Adipocyte (in vitro differentiated cells): Measurements from ENCODE around the gene RNF26.
"Not testable (repeated sequence)": the region's sequence is repeated elsewhere in the genome, so short reads cannot be mapped to it uniquely, and the experiment has no call there.

Experiments
- DNase-seq: peaks from one replicate; pipeline ENCODE4 v3.0.0-alpha.2; 2015; ENCODE audit warnings: low read depth
- H3K27me3 ChIP-seq: replicated peaks from 2 replicates; pipeline ENCODE4 v1.7.0; 2013; ENCODE audit warnings: mild to moderate bottlenecking, low read length, moderate library complexity; ENCODE audit not compliant: control insufficient read depth, insufficient read depth
- H3K36me3 ChIP-seq: 2 replicates; pipeline ENCODE4 v1.7.0; 2013; ENCODE audit warnings: low read length, mild to moderate bottlenecking, moderate library complexity; ENCODE audit not compliant: control insufficient read depth, insufficient read depth, severe bottlenecking
- H3K4me1 ChIP-seq: 2 replicates; pipeline ENCODE4 v1.7.0; 2013; ENCODE audit warnings: mild to moderate bottlenecking, low read length, moderate library complexity; ENCODE audit not compliant: control insufficient read depth, insufficient read depth
- H3K4me3 ChIP-seq: 2 replicates; pipeline ENCODE4 v1.7.0; 2013; ENCODE audit warnings: mild to moderate bottlenecking, low read length, moderate library complexity
- H3K9ac ChIP-seq: 2 replicates; pipeline ENCODE4 v1.7.0; 2013; ENCODE audit warnings: mild to moderate bottlenecking, low read length, moderate library complexity
- H3K9me3 ChIP-seq: 2 replicates; pipeline ENCODE4 v1.7.0; 2013; ENCODE audit warnings: mild to moderate bottlenecking, low read length, moderate library complexity; ENCODE audit not compliant: control insufficient read depth

RNF26 gene

DNA sequence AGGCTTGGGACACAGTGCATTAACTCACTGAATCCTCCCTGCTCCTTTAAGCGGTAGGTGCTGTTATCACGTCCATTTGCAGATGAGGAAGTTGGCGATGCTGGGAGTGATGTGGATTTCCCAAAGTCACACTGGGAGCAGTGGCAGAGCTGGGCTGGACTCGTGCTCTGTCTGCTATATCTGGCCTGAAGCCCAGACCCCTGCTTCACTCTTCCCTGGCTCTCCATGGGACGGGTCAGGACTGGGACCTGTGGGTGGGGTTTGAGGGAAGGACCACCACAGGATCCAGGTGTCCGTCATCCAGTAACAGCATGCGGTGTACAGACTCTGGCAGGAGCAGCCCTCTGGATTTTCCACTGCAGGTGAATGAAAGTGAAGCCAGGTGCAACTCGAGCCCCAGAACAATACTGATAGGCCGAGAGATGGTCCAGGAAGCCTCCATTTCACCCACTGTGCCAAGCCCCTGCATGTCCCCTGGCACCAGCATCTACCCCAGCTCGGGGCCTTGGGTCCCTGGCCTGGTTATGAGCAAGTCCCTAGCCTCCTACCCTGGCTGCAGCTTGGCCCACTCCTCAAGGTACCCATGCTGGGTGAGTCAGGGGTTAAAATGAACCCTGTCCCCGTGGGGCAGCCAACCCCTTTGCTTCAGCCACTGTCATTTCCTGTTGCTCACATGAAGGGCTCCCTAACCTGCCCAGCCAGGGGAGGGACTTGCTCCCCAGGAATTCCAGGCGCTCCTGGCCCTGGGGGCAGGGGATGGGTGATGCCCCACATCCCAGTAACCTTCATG is 43.0 kb downstream of the RNF26 start:
- no peak overlapping the region for H3K9ac ChIP-seq
- H3K4me1 ChIP-seq: peaks cover 41% of the 10 kb centered on the region
- H3K27me3 ChIP-seq: no peaks in the 10 kb centered on the region
- no peaks in the 10 kb centered on the region for H3K36me3 ChIP-seq
- no peak overlapping the region for H3K4me3 ChIP-seq
- no peaks in the 10 kb centered on the region for H3K9me3 ChIP-seq
- no peak for DNase-seq

DNA sequence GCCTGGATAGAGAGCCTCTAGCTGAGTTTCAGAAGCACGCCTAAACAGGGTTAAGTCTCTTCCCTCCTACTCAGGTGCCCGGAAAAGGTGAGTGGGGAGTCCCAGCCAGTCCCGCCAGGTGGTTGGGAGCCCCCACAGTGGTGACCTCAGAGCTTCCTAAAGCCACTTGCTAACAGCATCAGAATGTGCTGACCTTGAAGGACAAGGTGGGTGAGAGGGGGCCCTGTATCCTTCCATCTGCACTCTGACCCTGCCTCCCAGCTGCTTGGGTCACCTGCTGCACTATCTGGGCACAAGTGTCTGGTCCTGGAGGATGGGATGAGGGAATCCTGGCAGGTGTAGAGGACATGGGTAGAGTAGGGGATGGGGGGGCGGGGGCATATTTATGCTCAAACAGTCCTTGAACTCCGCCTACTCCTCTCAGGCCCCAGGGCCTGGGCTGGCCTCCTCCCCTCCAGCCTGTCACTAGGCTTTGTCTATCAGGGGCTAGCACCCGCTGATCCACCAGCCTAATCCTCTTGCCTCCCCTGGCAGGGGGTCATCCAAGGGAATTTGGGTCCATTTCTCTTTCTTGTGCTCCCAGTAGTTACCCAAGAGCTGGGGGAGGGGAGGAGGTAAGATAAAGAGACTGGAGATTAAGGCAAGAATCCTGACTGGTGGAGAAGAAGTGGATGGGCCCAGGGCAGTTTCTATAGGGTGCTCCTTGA is 43.8 kb downstream of the RNF26 start:
- H3K36me3 ChIP-seq: no peaks in the 10 kb centered on the region
- peaks cover 41% of the 10 kb centered on the region for H3K4me1 ChIP-seq
- no peak overlapping the region for H3K4me3 ChIP-seq
- H3K27me3 ChIP-seq: no peaks in the 10 kb centered on the region
- no peaks in the 10 kb centered on the region for H3K9me3 ChIP-seq
- no peak for DNase-seq
- H3K9ac ChIP-seq: no peak overlapping the region

DNA sequence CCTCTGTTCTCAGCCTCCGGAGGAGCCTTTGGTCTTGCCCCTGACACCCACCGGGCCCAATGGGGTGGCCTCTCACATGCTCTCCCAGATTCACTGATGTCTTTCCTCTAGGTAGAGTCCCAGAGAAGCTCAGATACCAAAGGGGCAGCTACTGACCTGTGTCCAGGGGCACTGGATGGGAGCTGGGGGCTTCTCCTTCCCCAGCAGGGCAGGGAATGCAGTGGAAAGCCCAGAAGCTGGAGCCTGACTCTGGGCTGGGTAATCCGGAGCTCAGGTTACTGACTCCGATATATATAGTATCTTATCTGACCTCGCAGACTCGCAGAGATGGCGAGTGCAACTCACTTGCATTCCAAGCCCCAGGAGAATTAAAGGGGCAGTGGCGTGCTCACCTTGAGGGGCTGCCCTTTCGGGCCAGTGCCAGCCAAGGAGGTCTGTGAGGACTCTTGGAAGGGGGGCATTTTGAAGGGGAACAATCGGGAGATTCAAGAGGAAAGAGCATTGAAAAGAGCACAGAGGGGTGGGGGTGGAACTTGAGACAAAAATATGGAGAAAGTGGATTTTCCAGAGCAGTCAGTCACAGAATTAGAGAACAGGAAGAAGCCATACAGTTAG is 44.6 kb downstream of the RNF26 start:
- Histone ChIP-seq H3K36me3 (no peaks in the 10 kb centered on the region), H3K4me3 (no peak overlapping the region), H3K4me1 (peaks cover 41% of the 10 kb centered on the region), H3K27me3 (no peaks in the 10 kb centered on the region), H3K9ac (no peak overlapping the region), H3K9me3 (no peaks in the 10 kb centered on the region)
- DNase-seq: no peak

DNA sequence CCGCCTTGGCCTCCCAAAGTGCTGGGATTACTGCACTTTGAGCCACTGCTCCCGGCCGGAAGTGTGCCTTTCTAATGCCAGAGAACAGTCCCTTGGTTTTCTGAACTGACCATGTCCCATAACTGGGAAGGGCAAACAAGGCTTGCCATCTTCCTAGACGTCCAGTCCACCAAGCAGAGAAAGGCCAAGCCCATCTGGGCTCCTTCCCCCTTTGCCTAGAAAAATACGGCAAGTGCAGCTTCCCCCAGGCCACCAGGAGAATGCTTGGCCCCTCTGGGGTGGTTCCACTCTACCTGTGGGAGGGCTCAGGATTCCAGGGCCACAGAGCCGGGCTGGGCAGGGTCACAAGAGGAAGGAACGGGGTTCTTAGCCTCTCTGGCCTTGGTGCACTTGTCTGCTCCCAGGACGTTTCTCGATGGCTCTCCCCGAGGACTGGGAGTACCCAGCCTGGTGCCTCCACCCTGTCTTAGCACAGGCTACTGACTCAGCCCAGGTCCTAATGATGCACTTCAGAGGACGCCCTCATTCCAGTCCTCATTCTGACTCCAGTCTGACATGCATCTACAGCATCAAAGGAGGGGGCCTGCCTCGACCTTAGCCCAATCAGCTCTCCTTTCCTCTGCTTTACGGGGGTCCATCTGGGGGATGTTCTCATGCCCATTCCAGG is 46.0 kb downstream of the RNF26 start:
- no peak for DNase-seq
- Histone ChIP-seq H3K4me3 (no peak overlapping the region), H3K9ac (no peak overlapping the region), H3K36me3 (no peaks in the 10 kb centered on the region), H3K9me3 (no peaks in the 10 kb centered on the region), H3K27me3 (no peaks in the 10 kb centered on the region), H3K4me1 (peaks cover 31% of the 10 kb centered on the region)

DNA sequence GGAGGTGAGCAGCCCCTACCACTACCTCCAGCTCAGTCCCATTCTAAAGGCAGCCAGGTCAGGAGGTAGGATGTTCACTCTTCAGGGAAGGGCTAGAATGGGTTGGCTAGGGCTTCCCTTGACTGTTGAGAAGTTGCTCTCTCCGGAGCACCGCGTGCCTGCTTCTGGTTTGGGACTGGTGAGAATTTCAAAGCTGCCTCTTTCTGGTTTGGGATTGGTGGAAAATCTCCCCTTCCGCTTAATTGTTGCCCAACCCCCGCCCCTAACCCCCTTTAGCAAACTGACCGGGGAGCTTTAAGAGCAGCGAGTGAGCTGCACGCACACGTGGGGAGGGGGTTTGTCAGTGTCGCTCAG is 46.5 kb downstream of the RNF26 start:
- H3K9ac ChIP-seq: peak overlapping the region; percentile 74
- peaks cover 26% of the 10 kb centered on the region for H3K4me1 ChIP-seq
- DNase-seq: no peak
- H3K36me3 ChIP-seq: no peaks in the 10 kb centered on the region
- H3K4me3 ChIP-seq: peak overlapping the region; percentile 83
- no peaks in the 10 kb centered on the region for H3K9me3 ChIP-seq
- no peaks in the 10 kb centered on the region for H3K27me3 ChIP-seq

DNA sequence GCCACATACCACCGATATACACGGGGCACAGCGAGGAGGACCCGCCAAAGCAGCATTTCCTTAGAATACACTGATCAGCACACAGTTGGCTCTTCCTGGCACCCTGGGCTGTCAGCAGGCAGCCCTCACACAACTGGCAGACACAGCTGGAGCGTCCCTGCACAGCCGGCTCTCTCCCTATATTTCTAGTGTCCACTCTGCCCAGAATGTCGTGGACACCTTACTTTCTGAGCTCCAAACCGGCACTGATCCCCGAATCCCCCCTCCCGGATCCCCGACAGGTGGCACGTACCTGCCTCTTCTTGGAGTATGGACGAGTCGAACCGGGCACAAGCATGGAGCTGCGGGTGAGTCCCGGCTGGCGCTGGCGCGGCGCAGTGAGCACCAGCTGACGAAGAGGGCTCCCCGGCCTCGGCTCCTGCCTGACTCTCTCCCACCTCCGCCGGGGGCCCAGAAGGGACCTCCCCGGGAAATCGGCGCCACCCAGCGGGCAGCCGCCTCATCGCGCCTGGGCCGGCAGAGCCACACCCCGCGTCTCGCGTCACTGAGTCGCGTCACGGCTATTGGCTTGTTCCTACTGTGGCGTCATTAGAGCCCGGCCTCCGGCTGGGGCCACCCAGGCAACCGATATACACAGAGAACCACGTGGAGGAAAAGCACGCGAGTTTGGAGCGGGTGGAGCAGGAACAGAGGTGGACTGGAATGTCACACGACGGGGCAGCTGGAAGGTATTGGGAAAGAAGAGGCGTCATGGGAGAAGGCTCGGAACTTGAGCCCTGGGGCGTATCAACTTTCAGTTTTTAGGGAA is 47.1 kb downstream of the RNF26 start, which contains the start of gene USP2:
USP2 (minus strand) TSS at position 510 of the 808 bp plus-strand sequence. CDS start 8,210 bp downstream, outside the sequence.
- peak; percentile 99 for DNase-seq

DNA sequence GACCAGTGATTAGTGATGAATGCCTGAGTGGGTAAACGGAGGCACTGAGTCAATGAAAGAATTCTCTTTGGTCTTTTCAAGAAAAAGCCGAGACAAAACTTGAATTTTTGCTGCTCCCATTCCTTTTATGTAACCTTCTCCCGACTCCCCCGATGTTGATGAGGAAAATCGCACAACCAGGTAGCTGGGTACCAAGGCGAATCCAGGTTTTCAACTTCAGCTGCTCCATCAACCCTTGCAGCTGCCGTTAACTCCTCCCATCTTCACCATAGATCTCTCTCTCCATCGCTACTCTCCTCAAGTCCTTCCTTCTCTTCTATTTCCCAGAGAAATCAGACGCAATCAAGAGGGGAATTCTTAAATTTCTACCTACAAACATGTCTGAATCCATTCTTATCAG is 47.8 kb downstream of the RNF26 start:
- H3K27me3 ChIP-seq: no peaks in the 10 kb centered on the region
- peak overlapping the region; percentile 83 for H3K4me3 ChIP-seq
- DNase-seq: no peak
- no peaks in the 10 kb centered on the region for H3K36me3 ChIP-seq
- H3K9ac ChIP-seq: peak overlapping the region; percentile 39
- H3K4me1 ChIP-seq: peaks cover 17% of the 10 kb centered on the region
- H3K9me3 ChIP-seq: no peaks in the 10 kb centered on the region

More for the DNA sequence above, 47.1 kb downstream of the RNF26 start, which contains the start of gene USP2:
- Histone ChIP-seq H3K9ac (peak within 1 kb of the TSS; percentile 74), H3K36me3 (no peaks in the 10 kb centered on the region), H3K4me3 (peak within 1 kb of the TSS; percentile 83), H3K4me1 (peaks cover 20% of the 10 kb centered on the region), H3K9me3 (no peaks in the 10 kb centered on the region), H3K27me3 (no peaks in the 10 kb centered on the region)

DNA sequence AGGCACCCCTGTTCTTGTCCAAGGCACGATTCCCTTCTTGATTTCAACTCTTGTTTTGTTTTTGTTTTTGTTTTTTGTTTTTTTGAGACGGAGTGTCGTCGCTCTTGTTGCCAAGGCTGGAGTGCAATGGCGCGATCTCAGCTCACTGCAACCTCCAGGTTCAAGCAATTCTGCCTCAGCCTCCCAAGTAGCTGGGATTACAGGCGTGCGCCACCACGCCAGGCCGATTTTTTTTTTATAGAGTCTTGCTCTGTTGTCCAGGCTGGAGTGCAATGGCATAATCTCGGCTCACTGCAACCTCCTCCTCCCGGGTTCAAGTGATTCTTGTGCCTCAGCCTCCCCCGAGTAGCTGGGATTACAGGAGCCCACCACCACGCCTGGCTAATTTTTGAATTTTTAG is 48.2 kb downstream of the RNF26 start:
- peaks cover 17% of the 10 kb centered on the region for H3K4me1 ChIP-seq
- not testable (repeated sequence) for H3K27me3 ChIP-seq, H3K9ac ChIP-seq, H3K36me3 ChIP-seq, H3K4me3 ChIP-seq, DNase-seq, H3K9me3 ChIP-seq

DNA sequence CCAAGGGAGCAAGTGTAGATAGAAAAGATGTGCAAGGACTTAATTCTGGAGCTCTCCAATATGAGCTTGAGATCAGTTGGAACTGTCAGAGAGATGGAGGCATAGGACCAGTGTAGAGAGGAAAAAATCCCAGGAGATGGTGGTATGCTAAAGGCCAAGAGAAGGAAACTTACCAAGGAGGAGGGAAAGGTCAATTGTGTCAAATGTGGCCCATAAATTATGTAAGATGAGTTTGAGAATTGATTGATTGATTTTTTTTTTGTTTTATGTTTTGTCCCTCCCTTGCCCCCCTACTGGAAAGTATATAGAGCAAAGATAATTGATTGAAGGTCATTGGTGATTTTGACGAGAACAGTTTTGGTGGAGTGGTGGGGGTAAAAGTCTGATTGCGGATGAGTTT is 50.0 kb downstream of the RNF26 start:
- no peaks in the 10 kb centered on the region for H3K36me3 ChIP-seq
- H3K9me3 ChIP-seq: no peaks in the 10 kb centered on the region
- peaks cover 17% of the 10 kb centered on the region for H3K4me1 ChIP-seq
- no peaks in the 10 kb centered on the region for H3K27me3 ChIP-seq
- H3K4me3 ChIP-seq: no peak overlapping the region
- no peak overlapping the region for H3K9ac ChIP-seq
- no peak for DNase-seq
